ENCODE data around the gene STC2. TPM values are rescaled to one million over a fixed set of nuclear protein-coding genes. Genes with fewer than 3 reads are reported as not detected.
A peak's percentile ranks its signal among the peaks of the same experiment; 100 is the strongest.

STC2 gene
- polyA plus RNA-seq, 2 of the 4 experiments (the other 2 are of a cell fraction), result 45.2 to 46.1 TPM

DNA sequence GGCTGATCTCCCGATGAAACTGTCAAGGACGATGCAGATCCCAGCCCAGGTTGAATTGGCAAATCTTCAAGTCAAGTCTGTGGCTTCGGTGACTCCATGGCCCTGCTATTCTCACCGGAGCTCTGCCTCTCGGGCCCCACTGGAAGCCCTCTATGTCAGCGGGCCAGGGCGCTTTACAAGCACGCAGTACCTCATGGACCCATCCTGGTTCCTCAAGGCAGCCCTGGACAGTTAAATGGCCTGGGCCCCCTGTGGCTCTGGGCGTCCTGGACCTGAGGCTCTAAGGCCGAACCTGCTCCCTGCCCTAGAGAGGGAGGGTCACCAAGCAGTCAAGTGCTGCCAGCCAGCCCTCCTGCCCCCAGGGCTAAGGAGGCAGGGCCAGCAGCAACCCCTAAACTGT is 45.3 kb downstream of the STC2 start:
- no peak for FAIRE-seq
- Histone ChIP-seq H3K4me2 (peak overlapping the region; percentile 85), H3K4me1 (peaks cover 4% of the 10 kb centered on the region; the same call in 1 of the 3 replicates), H3K27ac (peak overlapping the region; percentile 69 to 79; a peak in 3 of 6 replicates), H3K9me3 (no peaks in the 10 kb centered on the region; the same call in 2 of the 3 replicates), H3K4me3 (no peak overlapping the region)
- 94% methylated on average over 10 of the region's 10 CpGs for WGBS (ENCODE audit: missing lambda C conversion rate)
- CTCF ChIA-PET, result interaction anchor here (0.7 to 3.0 kb wide), 7 partner anchors 88 to 739 kb away, joined by 3 to 11 read pairs (median 5); partner anchors contain the start of gene RPL26L1
- POLR2A ChIA-PET, result no interaction called here
- no peak; a peak in 1 of 6 replicates for ATAC-seq
- DNase-seq (ENCODE audit: low read depth in 1 of 2, low spot score in 1 of 2), result no peak
- TF ChIP-seq HOXB13 (CRISPR knock-in tag; IDR thresholded peaks at IDR 0.05; ENCODE audit: low read depth), result no peak
- TF ChIP-seq RCOR1 (IDR thresholded peaks at IDR 0.05; ENCODE audit: low read depth, low read length), result no peak
- TF ChIP-seq HOXB5 (CRISPR knock-in tag; IDR thresholded peaks at IDR 0.05), result no peak
- TF ChIP-seq, protein P1, sequence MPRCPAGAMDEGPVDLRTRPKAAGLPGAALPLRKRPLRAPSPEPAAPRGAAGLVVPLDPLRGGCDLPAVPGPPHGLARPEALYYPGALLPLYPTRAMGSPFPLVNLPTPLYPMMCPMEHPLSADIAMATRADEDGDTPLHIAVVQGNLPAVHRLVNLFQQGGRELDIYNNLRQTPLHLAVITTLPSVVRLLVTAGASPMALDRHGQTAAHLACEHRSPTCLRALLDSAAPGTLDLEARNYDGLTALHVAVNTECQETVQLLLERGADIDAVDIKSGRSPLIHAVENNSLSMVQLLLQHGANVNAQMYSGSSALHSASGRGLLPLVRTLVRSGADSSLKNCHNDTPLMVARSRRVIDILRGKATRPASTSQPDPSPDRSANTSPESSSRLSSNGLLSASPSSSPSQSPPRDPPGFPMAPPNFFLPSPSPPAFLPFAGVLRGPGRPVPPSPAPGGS (IDR thresholded peaks at IDR 0.05), result no peak
- TF ChIP-seq EHMT2 (IDR thresholded peaks at IDR 0.05; ENCODE audit: low read depth), result no peak
- TF ChIP-seq HEYL (CRISPR knock-in tag; IDR thresholded peaks at IDR 0.05), result no peak
- TF ChIP-seq RNF2 (IDR thresholded peaks at IDR 0.05; ENCODE audit: borderline replicate concordance, low read depth), result no peak
- no peak for TF ChIP-seq KDM5A (IDR thresholded peaks at IDR 0.05)
- TF ChIP-seq TP53 (CRISPR knock-in tag; IDR thresholded peaks at IDR 0.05), result no peak
- TF ChIP-seq JUNB (IDR thresholded peaks at IDR 0.05), result no peak
- TF ChIP-seq EP300 (IDR thresholded peaks at IDR 0.05), result no peak
- TF ChIP-seq HDAC2 (IDR thresholded peaks at IDR 0.05), result no peak
- no peak for TF ChIP-seq ZFP36 (IDR thresholded peaks at IDR 0.05; ENCODE audit: borderline replicate concordance, partially characterized antibody)
- no peak for TF ChIP-seq HOXA7 (CRISPR knock-in tag; IDR thresholded peaks at IDR 0.05)
- no peak for TF ChIP-seq NFE2L2 (conservative IDR thresholded peaks at IDR 0.05; ENCODE audit: low read length)
- no peak for TF ChIP-seq SMC3 (IDR thresholded peaks at IDR 0.05)
- no peak for TF ChIP-seq CHD4 (IDR thresholded peaks at IDR 0.05; ENCODE audit: borderline replicate concordance)
- no peak for TF ChIP-seq MAX (IDR thresholded peaks at IDR 0.05)
- TF ChIP-seq, protein P2, sequence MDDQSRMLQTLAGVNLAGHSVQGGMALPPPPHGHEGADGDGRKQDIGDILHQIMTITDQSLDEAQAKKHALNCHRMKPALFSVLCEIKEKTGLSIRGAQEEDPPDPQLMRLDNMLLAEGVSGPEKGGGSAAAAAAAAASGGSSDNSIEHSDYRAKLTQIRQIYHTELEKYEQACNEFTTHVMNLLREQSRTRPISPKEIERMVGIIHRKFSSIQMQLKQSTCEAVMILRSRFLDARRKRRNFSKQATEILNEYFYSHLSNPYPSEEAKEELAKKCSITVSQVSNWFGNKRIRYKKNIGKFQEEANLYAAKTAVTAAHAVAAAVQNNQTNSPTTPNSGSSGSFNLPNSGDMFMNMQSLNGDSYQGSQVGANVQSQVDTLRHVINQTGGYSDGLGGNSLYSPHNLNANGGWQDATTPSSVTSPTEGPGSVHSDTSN (IDR thresholded peaks at IDR 0.05), result no peak

DNA sequence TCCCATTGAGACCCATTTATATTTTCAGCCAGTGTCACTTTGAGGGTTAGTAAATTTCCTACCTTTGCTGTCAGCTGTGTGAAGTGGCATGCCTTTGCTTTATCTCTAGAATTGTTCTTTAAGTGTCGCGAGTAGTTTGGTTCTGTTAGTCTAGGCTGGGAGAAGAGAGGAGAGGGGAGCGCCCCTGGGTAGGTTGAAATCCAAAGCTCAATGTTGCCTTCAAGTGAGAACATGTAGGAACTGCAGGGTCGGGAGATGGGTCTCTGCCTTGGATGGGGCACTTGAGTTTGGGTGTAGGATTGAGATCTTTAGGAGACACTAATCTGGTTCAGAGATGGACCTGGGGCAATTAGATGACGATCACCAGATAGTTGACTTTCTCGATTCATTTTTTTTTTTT is 46.3 kb downstream of the STC2 start:
- FAIRE-seq (no peak), ATAC-seq (peak; percentile 52 to 63; a peak in 4 of 6 replicates), DNase-seq (ENCODE audit: low read depth in 1 of 2, low spot score in 1 of 2) (peak; percentile 35 to 54)
- Histone ChIP-seq H3K4me2 (no peak overlapping the region), H3K27ac (no peak overlapping the region), H3K9me3 (no peaks in the 10 kb centered on the region; the same call in 2 of the 3 replicates), H3K4me1 (peaks cover 10% of the 10 kb centered on the region; the same call in 1 of the 3 replicates), H3K4me3 (no peak overlapping the region)
- 38% methylated on average over 6 of the region's 6 CpGs for WGBS (ENCODE audit: missing lambda C conversion rate)
- CTCF ChIA-PET, result interaction anchor here (0.6 to 2.2 kb wide), 12 partner anchors 87 to 845 kb away, joined by 3 to 11 read pairs (median 3); no protein-coding TSS in a partner anchor
- peak; percentile 57 to 74 for TF ChIP-seq RAD21 (conservative IDR thresholded peaks at IDR 0.05 in 1 of 2, IDR thresholded peaks at IDR 0.05 in 1 of 2)
- TF ChIP-seq, protein P3, sequence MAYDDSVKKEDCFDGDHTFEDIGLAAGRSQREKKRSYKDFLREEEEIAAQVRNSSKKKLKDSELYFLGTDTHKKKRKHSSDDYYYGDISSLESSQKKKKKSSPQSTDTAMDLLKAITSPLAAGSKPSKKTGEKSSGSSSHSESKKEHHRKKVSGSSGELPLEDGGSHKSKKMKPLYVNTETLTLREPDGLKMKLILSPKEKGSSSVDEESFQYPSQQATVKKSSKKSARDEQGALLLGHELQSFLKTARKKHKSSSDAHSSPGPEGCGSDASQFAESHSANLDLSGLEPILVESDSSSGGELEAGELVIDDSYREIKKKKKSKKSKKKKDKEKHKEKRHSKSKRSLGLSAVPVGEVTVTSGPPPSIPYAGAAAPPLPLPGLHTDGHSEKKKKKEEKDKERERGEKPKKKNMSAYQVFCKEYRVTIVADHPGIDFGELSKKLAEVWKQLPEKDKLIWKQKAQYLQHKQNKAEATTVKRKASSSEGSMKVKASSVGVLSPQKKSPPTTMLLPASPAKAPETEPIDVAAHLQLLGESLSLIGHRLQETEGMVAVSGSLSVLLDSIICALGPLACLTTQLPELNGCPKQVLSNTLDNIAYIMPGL (CRISPR knock-in tag; IDR thresholded peaks at IDR 0.05; ENCODE audit: borderline replicate concordance), result no peak
- TF ChIP-seq, protein P4, sequence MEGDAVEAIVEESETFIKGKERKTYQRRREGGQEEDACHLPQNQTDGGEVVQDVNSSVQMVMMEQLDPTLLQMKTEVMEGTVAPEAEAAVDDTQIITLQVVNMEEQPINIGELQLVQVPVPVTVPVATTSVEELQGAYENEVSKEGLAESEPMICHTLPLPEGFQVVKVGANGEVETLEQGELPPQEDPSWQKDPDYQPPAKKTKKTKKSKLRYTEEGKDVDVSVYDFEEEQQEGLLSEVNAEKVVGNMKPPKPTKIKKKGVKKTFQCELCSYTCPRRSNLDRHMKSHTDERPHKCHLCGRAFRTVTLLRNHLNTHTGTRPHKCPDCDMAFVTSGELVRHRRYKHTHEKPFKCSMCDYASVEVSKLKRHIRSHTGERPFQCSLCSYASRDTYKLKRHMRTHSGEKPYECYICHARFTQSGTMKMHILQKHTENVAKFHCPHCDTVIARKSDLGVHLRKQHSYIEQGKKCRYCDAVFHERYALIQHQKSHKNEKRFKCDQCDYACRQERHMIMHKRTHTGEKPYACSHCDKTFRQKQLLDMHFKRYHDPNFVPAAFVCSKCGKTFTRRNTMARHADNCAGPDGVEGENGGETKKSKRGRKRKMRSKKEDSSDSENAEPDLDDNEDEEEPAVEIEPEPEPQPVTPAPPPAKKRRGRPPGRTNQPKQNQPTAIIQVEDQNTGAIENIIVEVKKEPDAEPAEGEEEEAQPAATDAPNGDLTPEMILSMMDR (IDR thresholded peaks at IDR 0.05), result peak; percentile 40
- no peak for TF ChIP-seq SREBF2 (IDR thresholded peaks at IDR 0.05)
- no peak for TF ChIP-seq CHD2 (IDR thresholded peaks at IDR 0.05; ENCODE audit: low read length, partially characterized antibody)
- TF ChIP-seq SMC3 (IDR thresholded peaks at IDR 0.05), result peak; percentile 47; the same call in 2 of the 3 replicates
- TF ChIP-seq RCOR1 (IDR thresholded peaks at IDR 0.05; ENCODE audit: low read depth, low read length), result no peak
- TF ChIP-seq NPAS2 (CRISPR knock-in tag; IDR thresholded peaks at IDR 0.05; ENCODE audit: borderline replicate concordance), result no peak
- TF ChIP-seq MYC (IDR thresholded peaks at IDR 0.05; ENCODE audit: borderline replicate concordance, low read length), result no peak
- POLR2A ChIA-PET, result no interaction called here

Measured in A549 (cell line).